Sigmoid colon (tissue), 4 donors: Measurements from ENCODE around the gene LPP.

ENCODE experiments used
- CTCF ChIP-seq, 4 experiments: fragments of 450-650 bp in 3 of 4; fragments of 200-600 bp in 1 of 4; IDR thresholded peaks; one replicate each; pipeline ENCODE4 v1.5.1; 2016 to 2019; ENCODE audit warnings: antibody characterized with exemption in 4 of 4, mild to moderate bottlenecking in 3 of 4, moderate library complexity in 2 of 4
- EP300 ChIP-seq, 4 donors: sonication (generic); formaldehyde crosslinking; IDR thresholded peaks; one replicate each; pipeline ENCODE4 v1.6.1; 2017; ENCODE audit warnings: antibody characterized with exemption in 4 of 4

GRCh38 chr3:188259191-188259590, 105.2 kb downstream of the LPP start:
- TF ChIP-seq CTCF (IDR thresholded peaks at IDR 0.05), result no peak
- no peak for TF ChIP-seq EP300 (IDR thresholded peaks at IDR 0.05)
